H1 (cell line): ENCODE measurements around the gene LRRC8D.

Source experiments
- ATF3 ChIP-seq: IDR thresholded peaks from 2 replicates; pipeline ENCODE4 v1.6.1; 2011; ENCODE audit warnings: low read depth, mild to moderate bottlenecking, low read length; ENCODE audit not compliant: insufficient read depth
- CHD2 ChIP-seq: IDR thresholded peaks from 2 replicates; pipeline ENCODE4 v1.6.1; 2012; ENCODE audit warnings: low read length, improper control_type of control experiment
- CTCF ChIP-seq, 3 experiments: IDR thresholded peaks; 1 replicate in 2 of 3; 2 replicates in 1 of 3; pipeline versions ENCODE4 v1.5.1 to v1.6.1; 2011; ENCODE audit warnings: low read length in 3 of 3, mild to moderate bottlenecking in 3 of 3, inconsistent platforms in 2 of 3, low read depth in 1 of 3, moderate library complexity in 1 of 3; ENCODE audit not compliant: insufficient read depth in 1 of 3; ENCODE audit errors: control extremely low read depth in 1 of 3
- EZH2 ChIP-seq: fragments of 200-600 bp; sonication (generic); IDR thresholded peaks from 2 replicates; pipeline ENCODE4 v1.7.1; 2012; ENCODE audit warnings: low read depth, mild to moderate bottlenecking, moderate library complexity, low read length, inconsistent platforms; ENCODE audit not compliant: severe bottlenecking
- POLR2A ChIP-seq, 2 experiments: IDR thresholded peaks; 1 replicate in 1 of 2; 2 replicates in 1 of 2; pipeline ENCODE4 v1.6.1; 2011; ENCODE audit warnings: low read depth in 2 of 2, low read length in 2 of 2, mild to moderate bottlenecking in 2 of 2; ENCODE audit errors: control extremely low read depth in 1 of 2
- RFX5 ChIP-seq: IDR thresholded peaks from 2 replicates; pipeline ENCODE4 v1.6.1; 2011; ENCODE audit warnings: low read depth, low read length, improper control_type of control experiment, borderline replicate concordance
- SP2 ChIP-seq: IDR thresholded peaks from 2 replicates; pipeline ENCODE4 v1.6.1; 2012; ENCODE audit warnings: mild to moderate bottlenecking, low read length, inconsistent platforms
- USF2 ChIP-seq: IDR thresholded peaks from 2 replicates; pipeline ENCODE4 v1.6.1; 2011; ENCODE audit warnings: low read length, improper control_type of control experiment
- ZNF274 ChIP-seq: IDR thresholded peaks from 2 replicates; pipeline ENCODE4 v1.7.0; 2012; ENCODE audit warnings: low read length, borderline replicate concordance; ENCODE audit errors: extremely low read depth

GRCh38 chr1:89978755-89979154, 157.9 kb downstream of the LRRC8D start:
- no peak for TF ChIP-seq USF2
- no peak for TF ChIP-seq CTCF (IDR thresholded peaks at IDR 0.05; ENCODE audit: control extremely low read depth in 1 of 3, insufficient read depth in 1 of 3, low read depth in 1 of 3, low read length in 3 of 3)
- TF ChIP-seq SP2: no peak
- TF ChIP-seq EZH2: no peak
- TF ChIP-seq POLR2A (IDR thresholded peaks at IDR 0.05; ENCODE audit: control extremely low read depth in 1 of 2, low read depth in 2 of 2, low read length in 2 of 2): no peak
- TF ChIP-seq ATF3: no peak
- TF ChIP-seq ZNF274: no peak
- TF ChIP-seq CHD2: no peak
- no peak for TF ChIP-seq RFX5
